SU-DHL-6 (cell line): Measurements from ENCODE around the gene ELMO1.

Source experiments
- H2AFZ ChIP-seq: fragments of 200-600 bp; sonication (generic); 2 replicates; pipeline ENCODE4 v1.6.1; 2014; ENCODE audit warnings: low read depth, mild to moderate bottlenecking, moderate library complexity, mixed read lengths, antibody characterized with exemption, low read length; ENCODE audit not compliant: severe bottlenecking
- H3F3A ChIP-seq: fragments of 200-600 bp; shearing (Covaris generic); 2 replicates; pipeline ENCODE4 v1.6.0; 2016; ENCODE audit warnings: antibody characterized with exemption, mild to moderate bottlenecking; ENCODE audit not compliant: insufficient read depth
- H3K27ac ChIP-seq: fragments of 200-600 bp; sonication (generic); 2 replicates; pipeline ENCODE4 v1.5.1; 2016; ENCODE audit warnings: low read depth, mild to moderate bottlenecking, low read length, moderate library complexity, mixed read lengths
- H3K27me3 ChIP-seq: fragments of 200-600 bp; sonication (generic), shearing (Covaris generic); 2 replicates; pipeline ENCODE4 v1.6.0; 2014; ENCODE audit warnings: mild to moderate bottlenecking, low read length
- H3K36me3 ChIP-seq: fragments of 200-600 bp; sonication (generic); 2 replicates; pipeline ENCODE4 v1.6.1; 2014; ENCODE audit warnings: mild to moderate bottlenecking, low read length, mixed read lengths
- H3K4me2 ChIP-seq: fragments of 300-600, 200-600 bp; shearing (Covaris generic), sonication (generic); 2 replicates; pipeline ENCODE4 v1.6.0; 2014; ENCODE audit warnings: low read length, low read depth, mild to moderate bottlenecking; ENCODE audit not compliant: poor library complexity, severe bottlenecking
- H3K4me3 ChIP-seq: fragments of 200-600 bp; sonication (generic); 2 replicates; pipeline ENCODE4 v1.5.1; 2014; ENCODE audit warnings: antibody characterized with exemption, low read length, mild to moderate bottlenecking, mixed read lengths; ENCODE audit not compliant: insufficient read depth, poor library complexity, severe bottlenecking
- H3K79me2 ChIP-seq: fragments of 200-600 bp; sonication (generic); 2 replicates; pipeline ENCODE4 v1.6.1; 2014; ENCODE audit warnings: mild to moderate bottlenecking, low read length, moderate library complexity; ENCODE audit not compliant: insufficient read depth
- H3K9ac ChIP-seq: fragments of 200-600 bp; sonication (generic); 2 replicates; pipeline ENCODE4 v1.7.0; 2014; ENCODE audit warnings: mild to moderate bottlenecking, low read length
- H3K9me2 ChIP-seq: fragments of 200-600 bp; sonication (generic); replicated peaks from 2 replicates; pipeline ENCODE4 v1.6.1; 2014; ENCODE audit warnings: low read length; ENCODE audit not compliant: insufficient read depth
- H3K9me3 ChIP-seq: fragments of 200-600 bp; sonication (generic); 2 replicates; pipeline ENCODE4 v1.6.1; 2014; ENCODE audit warnings: low read length, mixed read lengths; ENCODE audit not compliant: insufficient read depth
- H4K20me1 ChIP-seq: fragments of 200-600 bp; sonication (generic); 2 replicates; pipeline ENCODE4 v1.6.1; 2014; ENCODE audit warnings: low read depth, mild to moderate bottlenecking, antibody characterized with exemption, low read length, moderate library complexity, mixed read lengths
- EZH2phosphoT487 ChIP-seq: fragments of 200-600 bp; sonication (generic), shearing (Covaris generic); conservative IDR thresholded peaks from 2 replicates; pipeline ENCODE4 v1.6.1; 2018; ENCODE audit warnings: mild to moderate bottlenecking, antibody characterized with exemption, low read length, moderate library complexity, mixed read lengths
- TF ChIP-seq, protein P1 (sequence below): fragments of 200-600 bp; sonication (generic); IDR thresholded peaks from one replicate; pipeline ENCODE4 v1.5.1; 2017; ENCODE audit warnings: antibody characterized with exemption, mild to moderate bottlenecking, low read length, moderate library complexity; ENCODE audit not compliant: insufficient read depth, poor library complexity, severe bottlenecking

ELMO1 gene

DNA sequence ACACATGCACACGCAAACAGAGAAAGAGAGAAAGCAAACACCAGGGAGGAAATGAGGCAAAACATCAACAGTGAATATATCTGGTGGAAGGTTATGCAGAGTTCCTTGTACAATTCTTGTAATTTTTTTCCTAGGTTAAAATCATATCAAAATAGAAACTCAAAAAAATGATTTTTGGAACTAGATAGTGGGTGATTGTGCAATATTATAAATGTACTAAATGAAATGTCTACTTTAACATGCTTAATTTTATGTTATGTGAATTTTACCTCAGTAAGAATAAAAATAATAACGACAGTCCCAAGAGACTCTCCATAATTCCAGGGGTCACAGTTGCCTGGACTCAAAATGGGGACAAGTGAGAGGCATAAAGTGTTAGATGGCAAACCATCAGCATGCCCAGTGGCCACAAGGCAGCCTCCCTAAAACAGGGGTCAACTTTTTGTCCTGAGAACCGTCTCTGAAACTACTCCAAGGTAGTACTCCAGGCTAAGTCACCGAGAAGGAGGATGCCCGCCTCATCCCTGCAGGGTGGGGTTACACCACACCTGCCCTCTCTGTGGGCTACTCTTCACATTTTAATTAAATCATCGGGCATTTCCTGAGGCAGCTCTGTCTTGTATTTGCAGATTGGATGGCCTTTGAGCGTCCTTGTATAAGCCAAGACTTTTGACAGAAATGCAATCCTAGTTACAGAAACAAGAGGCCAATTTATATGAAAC is 267.7 kb downstream of the ELMO1 start:
- no peaks in the 10 kb centered on the region for H3K9me2 ChIP-seq
- TF ChIP-seq, protein P1, sequence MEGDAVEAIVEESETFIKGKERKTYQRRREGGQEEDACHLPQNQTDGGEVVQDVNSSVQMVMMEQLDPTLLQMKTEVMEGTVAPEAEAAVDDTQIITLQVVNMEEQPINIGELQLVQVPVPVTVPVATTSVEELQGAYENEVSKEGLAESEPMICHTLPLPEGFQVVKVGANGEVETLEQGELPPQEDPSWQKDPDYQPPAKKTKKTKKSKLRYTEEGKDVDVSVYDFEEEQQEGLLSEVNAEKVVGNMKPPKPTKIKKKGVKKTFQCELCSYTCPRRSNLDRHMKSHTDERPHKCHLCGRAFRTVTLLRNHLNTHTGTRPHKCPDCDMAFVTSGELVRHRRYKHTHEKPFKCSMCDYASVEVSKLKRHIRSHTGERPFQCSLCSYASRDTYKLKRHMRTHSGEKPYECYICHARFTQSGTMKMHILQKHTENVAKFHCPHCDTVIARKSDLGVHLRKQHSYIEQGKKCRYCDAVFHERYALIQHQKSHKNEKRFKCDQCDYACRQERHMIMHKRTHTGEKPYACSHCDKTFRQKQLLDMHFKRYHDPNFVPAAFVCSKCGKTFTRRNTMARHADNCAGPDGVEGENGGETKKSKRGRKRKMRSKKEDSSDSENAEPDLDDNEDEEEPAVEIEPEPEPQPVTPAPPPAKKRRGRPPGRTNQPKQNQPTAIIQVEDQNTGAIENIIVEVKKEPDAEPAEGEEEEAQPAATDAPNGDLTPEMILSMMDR, result no peak
- TF ChIP-seq EZH2phosphoT487, result no peak
- H3K36me3 ChIP-seq, result no peaks in the 10 kb centered on the region
- H3K27me3 ChIP-seq, result no peaks in the 10 kb centered on the region
- H4K20me1 ChIP-seq, result no peaks in the 10 kb centered on the region
- H3K4me3 ChIP-seq, result no peak overlapping the region
- H2AFZ ChIP-seq, result no peak overlapping the region
- no peak overlapping the region for H3K9ac ChIP-seq
- H3K9me3 ChIP-seq, result no peaks in the 10 kb centered on the region
- no peaks in the 10 kb centered on the region for H3F3A ChIP-seq
- H3K79me2 ChIP-seq, result no peaks in the 10 kb centered on the region
- H3K27ac ChIP-seq, result no peak overlapping the region
- H3K4me2 ChIP-seq, result no peak overlapping the region

DNA sequence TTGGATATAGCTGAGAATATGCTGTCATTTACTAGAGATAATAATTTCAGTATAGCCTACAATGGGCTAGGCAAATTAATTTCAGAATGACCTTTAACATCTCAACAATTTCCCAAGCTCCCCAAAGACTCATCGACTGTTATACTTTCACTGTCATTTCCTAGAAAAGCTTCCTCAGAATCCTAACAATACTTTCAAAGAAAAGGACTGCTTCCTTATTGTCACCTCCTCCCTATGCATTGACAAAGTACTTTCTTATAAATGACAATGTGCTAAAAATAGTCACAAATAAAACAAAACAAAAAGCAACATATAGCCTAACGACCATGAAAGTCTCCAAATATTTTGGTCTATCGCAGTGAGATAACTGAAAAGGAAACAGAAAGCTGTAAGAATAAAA is 272.6 kb downstream of the ELMO1 start:
- Histone ChIP-seq H3K79me2 (no peaks in the 10 kb centered on the region), H4K20me1 (no peaks in the 10 kb centered on the region), H3K9ac (no peak overlapping the region), H3K27ac (no peak overlapping the region), H2AFZ (no peak overlapping the region), H3K9me2 (no peaks in the 10 kb centered on the region), H3K4me2 (no peak overlapping the region), H3K4me3 (no peak overlapping the region), H3K36me3 (peaks cover 13% of the 10 kb centered on the region; the same call in 1 of the 2 replicates), H3K9me3 (no peaks in the 10 kb centered on the region), H3F3A (no peaks in the 10 kb centered on the region), H3K27me3 (no peaks in the 10 kb centered on the region)
- TF ChIP-seq, protein P1, result no peak
- TF ChIP-seq EZH2phosphoT487, result no peak

DNA sequence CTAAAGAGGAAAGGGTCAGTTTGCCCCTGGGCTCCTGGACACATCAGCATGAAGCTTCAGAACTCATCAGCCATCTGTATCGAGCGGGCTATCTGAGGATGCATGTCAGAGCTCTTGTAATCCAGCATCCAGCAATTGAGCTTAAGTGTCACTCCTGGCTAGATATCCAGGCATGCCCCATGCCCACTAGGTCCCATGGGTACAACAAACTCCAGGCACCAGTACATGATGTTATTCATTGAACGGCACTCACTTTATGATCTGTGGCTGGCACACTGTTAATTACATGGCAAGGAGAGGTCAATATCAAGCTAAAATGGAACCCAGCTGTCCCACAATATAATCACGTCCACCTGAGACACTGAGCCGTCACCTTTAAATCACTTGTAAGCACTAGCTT is 274.2 kb downstream of the ELMO1 start:
- Histone ChIP-seq H2AFZ (no peak overlapping the region), H3K9me3 (no peaks in the 10 kb centered on the region), H3K27ac (no peak overlapping the region), H3K9ac (no peak overlapping the region), H3K4me3 (no peak overlapping the region), H3K4me2 (no peak overlapping the region), H3K9me2 (no peaks in the 10 kb centered on the region), H3K27me3 (no peaks in the 10 kb centered on the region), H3F3A (no peaks in the 10 kb centered on the region), H3K79me2 (no peaks in the 10 kb centered on the region), H3K36me3 (peaks cover 26% of the 10 kb centered on the region), H4K20me1 (no peaks in the 10 kb centered on the region)
- TF ChIP-seq, protein P1, result no peak
- no peak for TF ChIP-seq EZH2phosphoT487
